SU-DHL-6 (cell line): Measurements from ENCODE around the gene MYLK3.

Experiments
- CTCF ChIP-seq: fragments of 200-600 bp; sonication (generic); IDR thresholded peaks from one replicate; pipeline ENCODE4 v1.5.1; 2017; ENCODE audit warnings: antibody characterized with exemption, mild to moderate bottlenecking, low read length, moderate library complexity; ENCODE audit not compliant: insufficient read depth, poor library complexity, severe bottlenecking
- EZH2phosphoT487 ChIP-seq: fragments of 200-600 bp; sonication (generic), shearing (Covaris generic); conservative IDR thresholded peaks from 2 replicates; pipeline ENCODE4 v1.6.1; 2018; ENCODE audit warnings: mild to moderate bottlenecking, antibody characterized with exemption, low read length, moderate library complexity, mixed read lengths

- TF ChIP-seq CTCF: peak; percentile 72
- no peak for TF ChIP-seq EZH2phosphoT487
These were observed 58.5 kb downstream of the MYLK3 start, which contains the start of gene ORC6 for GRCh38 chr16:46689365-46690280.
